ENCODE measurements around the gene AKR1C8.

AKR1C8 gene

DNA sequence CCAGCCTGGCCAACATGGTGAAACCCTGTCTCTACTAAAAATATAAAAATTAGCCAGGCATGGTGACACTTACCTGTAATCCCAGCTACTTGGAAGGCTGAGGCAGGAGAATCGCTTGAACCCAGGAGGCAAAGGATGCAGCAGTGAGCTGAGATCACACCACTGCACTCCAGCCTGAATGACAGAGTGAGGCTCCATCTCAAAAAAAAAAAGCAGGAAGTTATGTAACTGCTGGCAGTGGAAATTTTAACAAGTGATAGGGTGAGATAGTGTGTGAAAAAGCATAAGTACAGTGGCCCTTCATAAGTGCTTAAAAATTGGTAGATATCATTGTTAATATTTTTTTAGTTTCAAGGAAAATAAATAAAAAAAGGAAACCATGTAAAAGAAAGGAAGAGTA, 78.4 kb downstream of the AKR1C8 start:
- DNase-seq = no peak

DNA sequence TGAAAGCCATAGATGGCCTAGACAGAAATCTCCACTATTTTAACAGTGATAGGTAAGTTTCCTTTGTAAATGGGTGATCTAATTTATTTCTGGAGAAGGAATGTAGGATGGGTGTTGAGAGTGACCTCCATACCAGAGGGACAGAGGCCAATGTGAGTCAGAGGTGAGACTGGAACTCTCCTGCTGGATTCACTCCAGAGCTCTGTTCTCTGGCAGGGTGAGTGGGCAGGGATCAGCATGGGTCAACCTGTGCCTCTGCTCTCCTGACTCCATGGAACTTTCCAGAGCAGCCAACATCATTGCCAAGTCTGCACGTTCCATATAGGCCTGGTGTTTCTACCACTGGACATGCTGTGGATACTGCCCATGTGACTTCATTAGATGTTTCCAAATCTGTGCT, 79.3 kb downstream of the AKR1C8 start:
- no peak for DNase-seq

Measured in NCI-H1048 (cell line).